GM12878 (cell line): ENCODE data around the gene CMTM4. TPM values are rescaled to one million over a fixed set of nuclear protein-coding genes. Genes with fewer than 3 reads are reported as not detected.

Source experiments
- ATAC-seq: fragments of 200-7000 bp; cut with Tn5 transposase; 3 replicates; pipeline ENCODE4 v1.9.1; 2020; ENCODE audit warnings: mild to moderate bottlenecking, moderate library complexity
- BruUV-seq: library from RNA; stranded (reverse); fragments of 400-500 nt; replicated peaks from 2 replicates; lab custom pipeline; 2021; lab: Mats Ljungman, UMichigan
- CTCF ChIA-PET: fragments of 300-600 bp; sonication (Branson Sonifier 250); formaldehyde crosslinking; extraction: SDS; loops from one replicate; lab custom pipeline; 2021; ENCODE audit warnings: inconsistent platforms; lab: Yijun Ruan, JAX
- POLR2A ChIA-PET: fragments of 350-600 bp; formaldehyde crosslinking; extraction: SDS; loops from one replicate; lab custom pipeline; 2021; ENCODE audit warnings: inconsistent platforms; lab: Charles Lee
- RAD21 ChIA-PET: fragments of 300-600 bp; sonication (Branson Sonifier 250); formaldehyde crosslinking; loops from one replicate; lab custom pipeline; 2023; ENCODE audit warnings: antibody characterized with exemption; ENCODE audit not compliant: unreplicated experiment; lab: Charles Lee
- SMC1A ChIA-PET: fragments of 300-600 bp; sonication (Branson Sonifier 250); formaldehyde crosslinking; loops from one replicate; lab custom pipeline; 2023; ENCODE audit not compliant: unreplicated experiment, uncharacterized antibody; lab: Charles Lee
- DNase-seq: peaks from one replicate; pipeline ENCODE4 v3.0.0-alpha.2; 2011; ENCODE audit warnings: low read depth, low spot score
- FAIRE-seq: peaks from 3 replicates; lab custom pipeline; 2011; peaks lifted over from hg19 to GRCh38; lab: Jason Lieb, UNC
- H2AFZ ChIP-seq: 2 replicates; pipeline ENCODE4 v1.6.0; 2011; ENCODE audit warnings: low read depth, low read length, control low read depth; ENCODE audit not compliant: control insufficient read depth
- H3K27ac ChIP-seq: 2 replicates; pipeline ENCODE4 v1.5.1; 2011; ENCODE audit warnings: control low read depth; ENCODE audit not compliant: control insufficient read depth, insufficient read depth
- H3K27me3 ChIP-seq, 2 experiments: replicated peaks in 1 of 2; 2 replicates each; pipeline versions ENCODE4 v1.6.0 to v1.6.1; 2011; ENCODE audit warnings: low read length in 1 of 2; ENCODE audit not compliant: control insufficient read depth in 2 of 2, insufficient read depth in 2 of 2
- H3K36me3 ChIP-seq, 2 experiments: 2 replicates each; pipeline ENCODE4 v1.5.1; 2011; ENCODE audit warnings: low read length in 1 of 2; ENCODE audit not compliant: control insufficient read depth in 2 of 2, insufficient read depth in 2 of 2
- H3K4me1 ChIP-seq: 2 replicates; pipeline ENCODE4 v1.6.1; 2011; ENCODE audit warnings: mild to moderate bottlenecking, low read length, moderate library complexity, mixed read lengths; ENCODE audit not compliant: control insufficient read depth, insufficient read depth
- H3K4me2 ChIP-seq: 2 replicates; pipeline ENCODE4 v1.6.0; 2011; ENCODE audit warnings: control low read depth; ENCODE audit not compliant: control insufficient read depth, insufficient read depth
- H3K4me3 ChIP-seq: fragments of 200-600 bp; sonication (generic); 2 replicates; pipeline ENCODE4 v1.5.1; 2016
- H3K79me2 ChIP-seq: 2 replicates; pipeline ENCODE4 v1.6.0; 2011; ENCODE audit warnings: low read length; ENCODE audit not compliant: control insufficient read depth, insufficient read depth
- H3K9ac ChIP-seq: 2 replicates; pipeline ENCODE4 v1.8.0; 2011; ENCODE audit warnings: low read length, control low read depth, mixed read lengths; ENCODE audit not compliant: control insufficient read depth, insufficient read depth
- H3K9me3 ChIP-seq: replicated peaks from 3 replicates; pipeline ENCODE4 v1.5.1; 2011; ENCODE audit warnings: mild to moderate bottlenecking, low read length; ENCODE audit not compliant: control insufficient read depth, insufficient read depth
- H4K20me1 ChIP-seq: 2 replicates; pipeline ENCODE4 v1.6.0; 2011; ENCODE audit not compliant: control insufficient read depth, insufficient read depth
- CBX5 ChIP-seq: sonication (generic); IDR thresholded peaks from 2 replicates; pipeline ENCODE4 v1.6.1; 2016; ENCODE audit warnings: low read depth, moderate library complexity, mild to moderate bottlenecking, inconsistent platforms
- HCFC1 ChIP-seq: fragments of 150-350 bp; IDR thresholded peaks from 2 replicates; pipeline ENCODE4 v1.6.1; 2014; ENCODE audit warnings: low read length
- MTA2 ChIP-seq: fragments of 450-650 bp; IDR thresholded peaks from 2 replicates; pipeline ENCODE4 v1.6.1; 2016; ENCODE audit warnings: low read depth, mild to moderate bottlenecking, moderate library complexity
- NBN ChIP-seq: fragments of 450-650 bp; IDR thresholded peaks from 2 replicates; pipeline ENCODE4 v1.6.1; 2016
- NRF1 ChIP-seq: conservative IDR thresholded peaks from 2 replicates; pipeline ENCODE4 v1.6.1; 2011; ENCODE audit warnings: mild to moderate bottlenecking, low read depth, low read length, improper control_type of control experiment
- RFX5 ChIP-seq: IDR thresholded peaks from 2 replicates; pipeline ENCODE4 v1.6.1; 2011; ENCODE audit warnings: low read depth, low read length, improper control_type of control experiment
- SMC3 ChIP-seq: IDR thresholded peaks from 2 replicates; pipeline ENCODE4 v1.6.1; 2011; ENCODE audit warnings: low read length, improper control_type of control experiment, borderline replicate concordance
- TAF1 ChIP-seq: IDR thresholded peaks from 2 replicates; pipeline ENCODE4 v1.6.1; 2011; ENCODE audit warnings: mild to moderate bottlenecking, low read depth, low read length, borderline replicate concordance
- TCF3 ChIP-seq: IDR thresholded peaks from 2 replicates; pipeline ENCODE4 v1.6.1; 2012; ENCODE audit warnings: low read depth, mild to moderate bottlenecking, low read length, borderline replicate concordance; ENCODE audit not compliant: insufficient read depth
- WGBS: methylation state at CpG from one replicate; pipeline ENCODE4 v1.1.6; 2016; ENCODE audit warnings: low lambda C conversion rate; ENCODE audit not compliant: insufficient replicate concordance, insufficient coverage; ENCODE audit errors: missing lambda C conversion rate; 5-methylcytosine and 5-hydroxymethylcytosine counted together
- in situ Hi-C: fragments of 300-500 bp; cut with MboI; formaldehyde crosslinking; loops from 9 replicates; pipeline ENCODE4 v1.14.3; 2018; ENCODE audit warnings: mixed read lengths
- intact Hi-C: fragments of 100-400 bp; cut with micrococcal nuclease; formaldehyde crosslinking; loops from one replicate; pipeline ENCODE4 v1.14.2; 2022; ENCODE audit not compliant: unreplicated experiment
- polyA plus RNA-seq, 11 experiments: library from polyadenylated mRNA; depleted of rRNA in 4 of 11; unstranded in 6 of 11; stranded (reverse) in 5 of 11; fragments of >200 nt; fragmentation: Nextera tagmentation in 4 of 11; fragmentation: Illumina TruSeq in 1 of 11; extraction: Ambion mirVana in 4 of 11; extraction: Trizol in 1 of 11; gene quantifications; 1 replicate in 1 of 11; 2 replicates in 10 of 11; pipeline versions ENCODE4 v1.2.1 to v1.2.3, GENCODE V29; 2011 to 2016; ENCODE audit warnings: inconsistent platforms in 2 of 11, missing spikeins in 2 of 11, low read depth in 1 of 11
- total RNA-seq, 4 experiments: library from RNA; depleted of rRNA in 3 of 4; stranded (reverse); fragments of >200 nt in 3 of 4; fragmentation: Illumina TruSeq in 1 of 4; extraction: Trizol in 1 of 4; gene quantifications; 2 replicates each; pipeline versions ENCODE4 v1.2.1 to v1.2.3, GENCODE V29; 2013 to 2021
- TF ChIP-seq, protein P1 (sequence below): fragments of 450-650 bp; conservative IDR thresholded peaks from 2 replicates; pipeline ENCODE4 v1.6.1; 2017; ENCODE audit warnings: mild to moderate bottlenecking, moderate library complexity
- TF ChIP-seq, protein P2 (sequence below), 3 experiments: IDR thresholded peaks in 2 of 3; conservative IDR thresholded peaks in 1 of 3; 2 replicates each; pipeline ENCODE4 v1.5.1; 2011; ENCODE audit warnings: low read depth in 3 of 3, low read length in 3 of 3, mild to moderate bottlenecking in 3 of 3, control low read depth in 2 of 3, moderate library complexity in 2 of 3, inconsistent platforms in 1 of 3, mixed read lengths in 1 of 3; ENCODE audit not compliant: control insufficient read depth in 2 of 3, insufficient read depth in 1 of 3; ENCODE audit errors: extremely low read depth in 1 of 3
- TF ChIP-seq, protein P3 (sequence below): IDR thresholded peaks from 2 replicates; pipeline ENCODE4 v1.6.1; 2011; ENCODE audit warnings: low read depth, mild to moderate bottlenecking, low read length, moderate library complexity, borderline replicate concordance; ENCODE audit errors: extremely low read depth
- TF ChIP-seq, protein P4 (sequence below): fragments of 450-650 bp; IDR thresholded peaks from 2 replicates; pipeline ENCODE4 v1.6.1; 2016; ENCODE audit warnings: mild to moderate bottlenecking
- TF ChIP-seq, protein P5 (sequence below): fragments of 450-650 bp; IDR thresholded peaks from 2 replicates; pipeline ENCODE4 v1.6.1; 2017; ENCODE audit warnings: mild to moderate bottlenecking, low read depth, inconsistent platforms; ENCODE audit not compliant: poor library complexity, severe bottlenecking
- TF ChIP-seq, protein P6 (sequence below): IDR thresholded peaks from 2 replicates; pipeline ENCODE4 v1.6.1; 2011; ENCODE audit warnings: borderline replicate concordance, low read depth, mild to moderate bottlenecking, moderate library complexity, mixed read lengths, low read length; ENCODE audit not compliant: insufficient read depth; ENCODE audit errors: extremely low read length

Gene CMTM4
- total and polyA plus RNA-seq, 10 of the 15 experiments (the other 5 are each of a cell fraction or from before 2014, with no cell fraction given) = 0.02 to 0.43 (median 0.15) TPM; not detected in 2

DNA sequence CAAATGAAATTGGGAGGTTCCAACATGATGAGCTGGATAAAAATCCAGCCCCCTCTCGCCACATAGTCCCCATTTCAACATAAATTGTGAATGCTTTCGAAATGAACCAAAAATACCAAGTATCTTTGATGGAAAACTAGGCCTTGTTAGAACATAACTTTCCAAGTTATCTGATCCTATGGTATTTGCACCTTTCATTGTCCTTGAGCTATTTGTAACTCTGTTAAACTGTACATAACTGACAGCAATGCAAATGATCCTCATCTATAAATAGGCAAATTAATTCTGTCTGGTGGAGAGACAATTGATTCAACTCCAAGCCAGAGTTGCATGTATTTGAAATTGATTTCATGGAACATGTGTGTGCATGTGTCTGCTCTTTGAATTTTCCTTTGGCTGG lies 18.2 kb downstream of the CMTM4 start:
- ChIA-PET RAD21 (no interaction called here), POLR2A (no interaction called here), SMC1A (interaction anchor here (0.6 kb wide), 1 partner anchor 194 kb away, joined by 3 read pairs; no protein-coding TSS in a partner anchor), CTCF (interaction anchor here (1.2 kb wide), 2 partner anchors 15 to 27 kb away, joined by 3 to 5 read pairs; no protein-coding TSS in a partner anchor)
- no TSS peak for BruUV-seq
- Histone ChIP-seq H3K4me1 (no peaks in the 10 kb centered on the region), H3K27ac (no peak overlapping the region), H3K9ac (no peak overlapping the region), H3K9me3 (no peaks in the 10 kb centered on the region), H3K79me2 (no peaks in the 10 kb centered on the region), H3K27me3 (no peaks in the 10 kb centered on the region), H2AFZ (no peak overlapping the region), H3K4me2 (no peak overlapping the region), H3K36me3 (no peaks in the 10 kb centered on the region), H3K4me3 (no peak overlapping the region), H4K20me1 (no peaks in the 10 kb centered on the region)
- 0% methylated on average over 2 of the region's 2 CpGs for WGBS
- DNase-seq = no peak
- FAIRE-seq = no peak
- in situ Hi-C loops = no loop called here
- no peak for ATAC-seq
- intact Hi-C loops = no loop called here
- TF ChIP-seq, protein P1, sequence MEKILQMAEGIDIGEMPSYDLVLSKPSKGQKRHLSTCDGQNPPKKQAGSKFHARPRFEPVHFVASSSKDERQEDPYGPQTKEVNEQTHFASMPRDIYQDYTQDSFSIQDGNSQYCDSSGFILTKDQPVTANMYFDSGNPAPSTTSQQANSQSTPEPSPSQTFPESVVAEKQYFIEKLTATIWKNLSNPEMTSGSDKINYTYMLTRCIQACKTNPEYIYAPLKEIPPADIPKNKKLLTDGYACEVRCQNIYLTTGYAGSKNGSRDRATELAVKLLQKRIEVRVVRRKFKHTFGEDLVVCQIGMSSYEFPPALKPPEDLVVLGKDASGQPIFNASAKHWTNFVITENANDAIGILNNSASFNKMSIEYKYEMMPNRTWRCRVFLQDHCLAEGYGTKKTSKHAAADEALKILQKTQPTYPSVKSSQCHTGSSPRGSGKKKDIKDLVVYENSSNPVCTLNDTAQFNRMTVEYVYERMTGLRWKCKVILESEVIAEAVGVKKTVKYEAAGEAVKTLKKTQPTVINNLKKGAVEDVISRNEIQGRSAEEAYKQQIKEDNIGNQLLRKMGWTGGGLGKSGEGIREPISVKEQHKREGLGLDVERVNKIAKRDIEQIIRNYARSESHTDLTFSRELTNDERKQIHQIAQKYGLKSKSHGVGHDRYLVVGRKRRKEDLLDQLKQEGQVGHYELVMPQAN = no peak
- TF ChIP-seq, protein P2, sequence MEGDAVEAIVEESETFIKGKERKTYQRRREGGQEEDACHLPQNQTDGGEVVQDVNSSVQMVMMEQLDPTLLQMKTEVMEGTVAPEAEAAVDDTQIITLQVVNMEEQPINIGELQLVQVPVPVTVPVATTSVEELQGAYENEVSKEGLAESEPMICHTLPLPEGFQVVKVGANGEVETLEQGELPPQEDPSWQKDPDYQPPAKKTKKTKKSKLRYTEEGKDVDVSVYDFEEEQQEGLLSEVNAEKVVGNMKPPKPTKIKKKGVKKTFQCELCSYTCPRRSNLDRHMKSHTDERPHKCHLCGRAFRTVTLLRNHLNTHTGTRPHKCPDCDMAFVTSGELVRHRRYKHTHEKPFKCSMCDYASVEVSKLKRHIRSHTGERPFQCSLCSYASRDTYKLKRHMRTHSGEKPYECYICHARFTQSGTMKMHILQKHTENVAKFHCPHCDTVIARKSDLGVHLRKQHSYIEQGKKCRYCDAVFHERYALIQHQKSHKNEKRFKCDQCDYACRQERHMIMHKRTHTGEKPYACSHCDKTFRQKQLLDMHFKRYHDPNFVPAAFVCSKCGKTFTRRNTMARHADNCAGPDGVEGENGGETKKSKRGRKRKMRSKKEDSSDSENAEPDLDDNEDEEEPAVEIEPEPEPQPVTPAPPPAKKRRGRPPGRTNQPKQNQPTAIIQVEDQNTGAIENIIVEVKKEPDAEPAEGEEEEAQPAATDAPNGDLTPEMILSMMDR (IDR thresholded peaks at IDR 0.05 in 2 of 3, conservative IDR thresholded peaks at IDR 0.05 in 1 of 3; ENCODE audit: control insufficient read depth in 2 of 3, extremely low read depth in 1 of 3, insufficient read depth in 1 of 3, low read depth in 3 of 3, low read length in 3 of 3) = no peak
- TF ChIP-seq SMC3 (no peak), RFX5 (no peak), CBX5 (no peak), MTA2 (no peak), NBN (no peak), HCFC1 (no peak), NRF1 (no peak), TCF3 (no peak), TAF1 (no peak)
- TF ChIP-seq, protein P3, sequence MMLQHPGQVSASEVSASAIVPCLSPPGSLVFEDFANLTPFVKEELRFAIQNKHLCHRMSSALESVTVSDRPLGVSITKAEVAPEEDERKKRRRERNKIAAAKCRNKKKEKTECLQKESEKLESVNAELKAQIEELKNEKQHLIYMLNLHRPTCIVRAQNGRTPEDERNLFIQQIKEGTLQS = no peak
- TF ChIP-seq, protein P4, sequence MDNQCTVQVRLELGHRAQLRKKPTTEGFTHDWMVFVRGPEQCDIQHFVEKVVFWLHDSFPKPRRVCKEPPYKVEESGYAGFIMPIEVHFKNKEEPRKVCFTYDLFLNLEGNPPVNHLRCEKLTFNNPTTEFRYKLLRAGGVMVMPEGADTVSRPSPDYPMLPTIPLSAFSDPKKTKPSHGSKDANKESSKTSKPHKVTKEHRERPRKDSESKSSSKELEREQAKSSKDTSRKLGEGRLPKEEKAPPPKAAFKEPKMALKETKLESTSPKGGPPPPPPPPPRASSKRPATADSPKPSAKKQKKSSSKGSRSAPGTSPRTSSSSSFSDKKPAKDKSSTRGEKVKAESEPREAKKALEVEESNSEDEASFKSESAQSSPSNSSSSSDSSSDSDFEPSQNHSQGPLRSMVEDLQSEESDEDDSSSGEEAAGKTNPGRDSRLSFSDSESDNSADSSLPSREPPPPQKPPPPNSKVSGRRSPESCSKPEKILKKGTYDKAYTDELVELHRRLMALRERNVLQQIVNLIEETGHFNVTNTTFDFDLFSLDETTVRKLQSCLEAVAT = no peak
- TF ChIP-seq, protein P5, sequence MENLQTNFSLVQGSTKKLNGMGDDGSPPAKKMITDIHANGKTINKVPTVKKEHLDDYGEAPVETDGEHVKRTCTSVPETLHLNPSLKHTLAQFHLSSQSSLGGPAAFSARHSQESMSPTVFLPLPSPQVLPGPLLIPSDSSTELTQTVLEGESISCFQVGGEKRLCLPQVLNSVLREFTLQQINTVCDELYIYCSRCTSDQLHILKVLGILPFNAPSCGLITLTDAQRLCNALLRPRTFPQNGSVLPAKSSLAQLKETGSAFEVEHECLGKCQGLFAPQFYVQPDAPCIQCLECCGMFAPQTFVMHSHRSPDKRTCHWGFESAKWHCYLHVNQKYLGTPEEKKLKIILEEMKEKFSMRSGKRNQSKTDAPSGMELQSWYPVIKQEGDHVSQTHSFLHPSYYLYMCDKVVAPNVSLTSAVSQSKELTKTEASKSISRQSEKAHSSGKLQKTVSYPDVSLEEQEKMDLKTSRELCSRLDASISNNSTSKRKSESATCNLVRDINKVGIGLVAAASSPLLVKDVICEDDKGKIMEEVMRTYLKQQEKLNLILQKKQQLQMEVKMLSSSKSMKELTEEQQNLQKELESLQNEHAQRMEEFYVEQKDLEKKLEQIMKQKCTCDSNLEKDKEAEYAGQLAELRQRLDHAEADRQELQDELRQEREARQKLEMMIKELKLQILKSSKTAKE = no peak
- TF ChIP-seq, protein P6, sequence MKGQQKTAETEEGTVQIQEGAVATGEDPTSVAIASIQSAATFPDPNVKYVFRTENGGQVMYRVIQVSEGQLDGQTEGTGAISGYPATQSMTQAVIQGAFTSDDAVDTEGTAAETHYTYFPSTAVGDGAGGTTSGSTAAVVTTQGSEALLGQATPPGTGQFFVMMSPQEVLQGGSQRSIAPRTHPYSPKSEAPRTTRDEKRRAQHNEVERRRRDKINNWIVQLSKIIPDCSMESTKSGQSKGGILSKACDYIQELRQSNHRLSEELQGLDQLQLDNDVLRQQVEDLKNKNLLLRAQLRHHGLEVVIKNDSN = no peak
